Measurements from ENCODE around the gene CDS2.

CDS2 gene

GRCh38 chr20:5214826-5215225 is 88.0 kb downstream of the CDS2 start:
- ATAC-seq, result no peak

GRCh38 chr20:5215672-5216304 is 89.0 kb downstream of the CDS2 start:
- ATAC-seq, result no peak

- no peak for ATAC-seq
These were observed 89.9 kb downstream of the CDS2 start for GRCh38 chr20:5216663-5217062.

GRCh38 chr20:5217616-5218015 is 90.8 kb downstream of the CDS2 start:
- no peak for ATAC-seq

- no peak for ATAC-seq
These were observed 93.7 kb downstream of the CDS2 start for GRCh38 chr20:5220321-5221060.

- no peak for ATAC-seq
These were observed 94.2 kb downstream of the CDS2 start for GRCh38 chr20:5221061-5221430.

- ATAC-seq, result peak in 1 of 2 donors; percentile 48
These were observed 96.3 kb downstream of the CDS2 start for GRCh38 chr20:5222919-5223634.

- no peak for ATAC-seq
These were observed 103.7 kb downstream of the CDS2 start for GRCh38 chr20:5230544-5230943.

GRCh38 chr20:5234158-5234557 is 107.3 kb downstream of the CDS2 start:
- ATAC-seq, result no peak

GRCh38 chr20:5234978-5235377 is 108.2 kb downstream of the CDS2 start:
- ATAC-seq, result no peak

All from activated CD4-positive, CD25-positive, alpha-beta regulatory T cell treated with anti-CD3 and anti-CD28 coated beads, Interleukin-2, amount 50 U/mL, for 24 hours (primary cell).